GM19240 (cell line): ENCODE measurements around the gene ABCA1.
"Not testable (repeated sequence)": the region's sequence is repeated elsewhere in the genome, so short reads cannot be mapped to it uniquely, and the experiment has no call there.

Source experiments
- DNase-seq: peaks from one replicate; pipeline ENCODE4 v3.0.0; 2011; ENCODE audit warnings: low spot score; ENCODE audit not compliant: insufficient read length

The ABCA1 gene

DNA sequence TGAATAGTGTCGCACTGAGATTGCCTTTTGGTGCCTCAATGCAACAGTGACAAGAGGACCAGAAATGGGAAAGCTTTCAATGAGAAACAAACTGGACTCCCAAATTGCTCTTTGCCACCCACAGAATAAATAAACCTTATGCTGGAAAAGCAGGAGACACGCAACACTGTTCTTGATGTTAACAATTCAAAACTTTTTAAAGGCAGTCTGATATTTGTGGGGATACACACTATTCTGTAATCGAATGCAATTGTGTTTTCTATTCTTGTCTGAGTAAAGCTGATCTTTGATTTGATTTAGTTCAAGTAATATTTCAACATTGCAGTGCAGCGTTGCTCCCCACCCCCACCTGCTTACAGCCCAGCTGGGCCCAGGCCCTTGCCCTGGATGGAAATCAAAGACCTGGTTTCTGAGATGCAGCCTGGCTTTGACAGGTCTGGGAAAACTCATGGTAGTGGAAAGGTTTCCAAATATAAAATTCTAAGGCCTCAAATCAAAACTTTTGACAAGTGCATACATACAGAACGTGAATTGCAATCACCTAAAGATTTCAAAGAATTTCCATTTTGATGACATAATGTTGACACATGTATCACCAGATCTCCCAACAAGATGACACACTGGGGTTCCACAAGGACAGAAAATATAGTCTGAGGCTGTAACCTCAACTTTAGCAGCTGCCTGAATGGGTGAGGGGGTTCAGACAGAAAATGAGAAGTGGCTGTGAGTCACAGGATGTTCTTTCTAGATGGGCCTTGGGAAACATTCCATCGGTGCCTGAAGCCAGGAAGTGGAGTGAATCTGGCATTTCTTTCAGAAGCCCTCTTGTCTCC, 55.1 kb downstream of the ABCA1 start:
- no peak for DNase-seq

DNA sequence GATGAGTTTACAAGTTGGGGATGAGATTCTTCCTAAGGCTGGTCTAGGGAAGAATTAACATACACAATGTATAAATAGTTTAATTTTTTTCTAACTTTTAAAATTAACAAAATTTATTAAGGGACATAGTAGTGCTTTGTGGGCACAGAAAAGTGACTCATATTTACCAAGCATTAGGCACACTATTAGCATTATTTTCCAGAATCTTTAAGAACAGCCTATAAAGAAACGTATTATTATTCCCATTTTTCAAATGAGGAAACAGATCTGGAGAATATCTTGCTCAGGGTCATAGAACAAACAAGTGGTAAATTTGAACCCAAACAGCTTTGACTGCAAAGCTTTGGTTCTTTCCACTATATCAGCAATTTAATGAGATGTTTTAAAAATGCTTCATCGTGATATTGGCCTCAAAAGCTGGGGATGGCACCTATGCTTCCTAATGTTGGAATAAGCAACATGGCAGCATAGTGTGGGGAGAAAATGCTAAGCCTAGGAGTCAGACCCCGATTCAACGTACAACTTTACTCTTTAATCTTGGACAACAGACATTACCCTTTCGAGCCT, 55.9 kb downstream of the ABCA1 start:
- no peak for DNase-seq

DNA sequence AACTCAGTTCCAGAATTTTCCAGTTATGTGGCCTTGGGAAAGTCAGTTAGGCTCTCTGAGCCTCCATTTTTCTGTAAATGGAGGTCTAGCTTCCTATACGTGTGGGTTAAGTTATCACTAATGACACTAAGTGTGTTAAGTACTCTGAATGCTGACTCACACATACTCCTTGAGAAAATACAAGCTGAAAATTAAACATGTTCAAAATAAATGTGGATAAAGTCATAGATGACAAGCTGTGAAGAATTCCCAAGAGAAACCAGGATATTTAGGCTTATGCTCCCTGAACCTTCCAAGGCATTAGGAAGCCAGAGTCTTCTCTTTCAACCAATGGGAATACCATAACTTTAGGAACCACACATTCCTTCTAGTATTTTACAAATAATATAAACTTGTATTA, 58.1 kb downstream of the ABCA1 start:
- DNase-seq, result no peak

DNA sequence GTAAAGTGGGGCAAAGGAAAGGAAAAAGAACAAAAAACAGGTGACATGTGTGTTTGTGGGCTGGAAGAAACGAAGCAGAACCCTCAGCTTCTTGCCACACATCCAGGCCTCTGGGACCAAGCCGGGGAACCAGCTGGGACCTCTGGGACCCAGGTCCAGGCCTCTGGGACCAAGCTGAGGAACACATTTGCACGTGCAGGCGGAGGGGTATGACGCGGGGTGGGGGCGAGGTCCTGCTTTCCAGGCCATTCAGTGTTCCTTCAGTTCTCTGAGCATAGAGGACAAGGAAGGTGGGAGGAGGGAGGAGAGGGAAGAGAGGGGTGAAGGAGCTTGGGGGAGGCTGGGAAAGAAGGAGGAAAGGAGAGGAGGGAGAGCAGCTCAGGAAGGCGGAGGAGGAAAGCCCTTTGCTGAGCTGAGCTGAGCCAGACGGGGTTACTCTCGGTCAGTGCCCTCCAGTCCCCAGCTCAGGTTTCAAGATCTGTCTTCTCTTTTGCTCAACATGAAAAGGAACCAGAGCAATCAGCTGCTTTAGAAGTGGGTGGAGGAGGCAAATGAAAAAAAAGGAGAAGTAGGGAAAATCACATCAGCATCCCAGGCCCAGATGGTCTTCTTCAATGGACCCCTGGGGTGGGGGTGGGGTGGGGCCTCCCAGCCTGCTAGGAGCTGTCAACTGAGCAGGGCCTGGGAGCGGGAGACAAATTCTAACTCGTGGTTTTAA, 59.1 kb downstream of the ABCA1 start:
- peak; percentile 85 for DNase-seq

DNA sequence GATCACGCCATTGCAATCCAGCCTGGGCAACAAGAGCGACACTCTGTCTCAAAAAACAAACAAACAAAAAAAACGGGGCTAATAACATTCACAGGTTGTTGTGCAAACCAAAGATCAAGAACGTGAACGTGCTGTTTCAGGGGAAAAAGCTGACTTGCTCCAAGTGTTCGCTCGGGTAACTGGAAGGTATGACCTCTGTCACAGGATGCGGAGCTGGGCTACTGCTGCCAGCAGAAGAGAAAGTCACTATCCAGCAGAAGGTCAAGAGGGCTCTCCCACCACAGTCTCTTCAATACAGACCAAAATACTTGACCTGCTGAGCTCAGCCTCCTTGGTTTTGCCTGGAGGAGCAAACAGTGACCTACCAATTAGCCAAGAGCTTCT, 59.7 kb downstream of the ABCA1 start:
- no peak for DNase-seq

DNA sequence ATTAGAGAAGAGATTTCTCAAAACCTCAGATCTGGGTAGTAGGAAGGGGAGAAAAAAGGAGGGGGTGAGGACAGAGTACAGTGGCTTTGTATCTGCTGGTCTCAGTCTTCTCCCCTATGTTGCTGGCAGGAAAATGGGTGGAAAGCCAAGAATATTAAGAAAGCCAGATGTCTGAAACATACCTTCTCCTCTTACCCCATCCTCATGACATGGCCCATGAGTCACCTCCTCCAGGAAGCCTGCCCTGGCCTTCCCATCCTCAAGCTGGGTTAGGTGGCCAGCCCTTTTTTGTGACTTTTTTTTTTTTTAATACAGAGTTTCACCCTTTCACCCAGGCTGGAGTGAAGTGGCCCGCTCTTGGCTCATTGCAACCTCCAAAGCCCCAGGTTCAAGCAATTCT, 61.8 kb downstream of the ABCA1 start:
- DNase-seq, result no peak

DNA sequence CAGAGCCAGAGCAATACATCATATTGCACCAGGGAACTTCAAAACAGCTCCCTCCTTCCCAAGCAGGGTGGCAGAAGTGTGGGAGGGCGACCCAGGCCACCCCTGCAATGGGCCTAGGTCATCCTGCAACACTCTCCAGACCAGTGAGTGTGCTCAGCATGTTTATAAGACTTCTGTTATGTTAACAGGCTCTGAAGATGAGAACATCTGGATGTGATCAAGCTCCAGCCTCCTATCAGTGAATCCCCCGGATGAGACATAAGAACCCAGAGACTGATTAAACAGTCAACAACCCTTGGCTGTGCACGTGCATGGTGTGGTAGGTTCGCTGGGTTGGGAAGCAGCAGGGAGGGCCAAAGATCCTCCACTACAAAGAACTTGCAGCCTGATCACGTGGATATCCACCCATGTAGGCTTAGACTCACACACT, 63.3 kb downstream of the ABCA1 start:
- DNase-seq, result no peak

DNA sequence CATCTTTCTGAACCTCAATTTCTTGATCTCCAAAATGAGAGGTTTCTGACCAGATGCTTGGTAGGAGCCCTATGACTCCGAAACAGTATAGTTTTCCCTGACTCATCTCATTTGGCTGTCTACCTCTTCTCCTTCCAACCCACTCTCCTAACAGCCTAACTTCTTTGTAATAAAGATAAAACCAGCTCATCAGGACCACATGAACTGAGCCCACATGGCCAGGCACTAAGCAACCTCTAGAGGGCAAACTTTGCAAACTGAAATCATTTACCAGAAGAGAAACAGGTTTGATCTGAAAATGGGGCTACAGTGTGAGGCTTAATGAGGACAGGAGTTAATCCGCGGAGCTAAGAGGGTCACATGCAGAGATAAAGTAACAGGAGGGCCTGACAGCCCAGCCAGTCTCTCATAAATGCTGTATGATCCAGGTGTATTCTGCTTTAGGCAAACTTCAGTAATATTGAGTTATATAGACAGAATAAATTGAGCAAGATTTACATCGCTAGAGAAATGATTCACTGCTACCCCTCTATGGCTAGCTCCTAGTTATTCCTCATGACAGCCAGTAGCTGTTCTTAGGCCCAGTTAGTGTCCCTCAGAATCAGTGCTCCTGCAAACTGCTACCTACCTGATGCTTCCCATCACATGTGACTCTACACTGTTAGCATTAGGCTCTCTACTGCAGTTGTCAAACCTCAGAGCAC, 64.6 kb downstream of the ABCA1 start:
- peak; percentile 50 for DNase-seq

DNA sequence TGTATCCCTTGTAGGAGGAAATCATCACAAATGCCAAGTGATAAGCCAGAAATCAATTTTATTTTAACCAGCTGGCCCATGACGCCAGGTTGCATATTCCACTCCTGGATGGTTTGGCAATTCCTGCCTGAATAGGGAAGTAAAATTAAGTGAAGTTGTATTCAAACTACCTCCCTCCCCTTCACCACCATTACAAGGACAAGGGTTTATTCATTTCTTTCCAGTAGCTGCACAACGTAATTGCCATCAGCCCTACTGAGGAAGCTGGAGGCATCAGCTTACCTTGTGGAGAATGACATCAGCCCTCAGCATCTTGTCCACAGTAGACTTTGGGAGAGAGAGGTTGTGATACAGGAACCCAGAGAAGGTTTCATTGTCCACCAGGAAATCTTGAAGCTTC, 66.6 kb downstream of the ABCA1 start:
- no peak for DNase-seq

DNA sequence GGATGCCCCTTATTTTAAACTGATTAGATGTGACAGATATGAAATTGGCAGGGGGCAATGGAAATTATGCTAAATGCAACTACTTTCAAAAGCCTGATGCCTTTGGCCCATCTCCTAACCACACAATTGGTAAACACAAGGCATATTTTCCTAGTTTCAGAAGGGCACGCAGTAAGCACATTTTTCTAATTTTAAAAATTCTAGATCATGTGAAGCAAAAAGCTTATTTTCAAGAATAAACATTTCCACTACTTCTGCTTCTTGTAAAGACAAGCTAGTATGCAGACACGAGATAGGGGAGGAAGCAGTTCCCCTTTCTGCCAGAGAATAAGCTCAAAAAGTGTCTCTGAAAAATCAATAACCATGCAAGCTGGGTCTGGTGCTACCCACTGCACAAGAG, 67.7 kb downstream of the ABCA1 start:
- DNase-seq, result no peak

DNA sequence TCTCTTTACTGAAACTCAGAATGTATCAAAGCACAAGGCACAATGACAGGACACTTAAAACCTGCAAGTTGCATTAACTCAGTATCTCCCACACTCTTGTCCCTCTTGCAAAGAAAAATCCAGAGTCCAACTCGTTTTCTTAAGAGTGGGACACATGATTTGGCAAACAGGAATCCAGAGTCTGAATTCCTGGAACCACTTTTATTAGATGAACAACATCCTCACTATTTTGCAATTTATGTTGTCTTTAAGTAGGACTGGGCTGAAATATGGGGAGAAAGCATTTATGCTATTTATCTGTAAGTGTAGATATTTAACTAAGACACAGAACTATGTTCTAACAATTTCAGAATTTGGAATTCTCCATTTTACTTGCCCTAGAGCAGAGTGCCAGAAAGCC, 69.1 kb downstream of the ABCA1 start:
- no peak for DNase-seq

DNA sequence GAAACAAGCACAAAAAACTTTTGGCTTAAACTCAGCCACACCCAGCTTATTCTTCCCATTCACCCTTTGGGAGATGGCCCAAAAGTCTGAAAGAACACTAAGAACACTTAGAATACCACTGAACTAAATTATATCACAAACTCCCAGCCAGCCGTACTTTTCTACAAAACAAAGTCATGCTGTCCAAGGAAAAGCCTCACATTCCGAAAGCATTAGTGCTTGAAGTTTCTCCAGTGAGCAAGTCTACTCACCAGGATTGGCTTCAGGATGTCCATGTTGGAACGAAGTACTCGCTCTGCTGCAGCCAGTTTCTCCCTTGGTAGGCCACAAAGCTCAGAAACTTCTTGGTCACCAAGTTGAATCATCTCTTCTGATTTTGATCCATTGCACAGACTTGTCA, 69.7 kb downstream of the ABCA1 start:
- no peak for DNase-seq

DNA sequence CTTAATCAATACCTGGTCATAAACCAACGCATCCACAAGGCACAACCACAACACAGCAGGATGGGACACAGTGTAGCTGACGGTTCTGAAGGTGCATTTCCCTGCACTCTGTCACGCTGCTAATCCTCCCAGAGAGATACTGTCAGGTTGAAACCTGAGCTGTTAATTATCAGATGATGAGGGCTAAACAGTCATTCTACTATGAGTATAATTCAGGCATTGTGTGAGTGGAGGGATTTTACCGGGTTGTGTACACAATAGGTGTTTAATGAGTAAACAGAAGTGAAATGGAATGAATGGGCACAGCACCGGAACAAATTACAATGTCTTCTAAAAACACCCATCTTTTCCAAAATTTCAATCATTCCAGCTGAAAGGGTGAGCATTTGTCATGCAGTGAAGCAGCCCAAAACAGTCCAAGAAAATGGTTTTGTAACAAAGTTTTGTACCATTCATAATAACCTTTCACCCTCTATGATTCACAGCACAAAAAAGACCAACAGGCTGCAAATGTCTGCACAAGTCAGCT, 71.5 kb downstream of the ABCA1 start:
- DNase-seq, result no peak

DNA sequence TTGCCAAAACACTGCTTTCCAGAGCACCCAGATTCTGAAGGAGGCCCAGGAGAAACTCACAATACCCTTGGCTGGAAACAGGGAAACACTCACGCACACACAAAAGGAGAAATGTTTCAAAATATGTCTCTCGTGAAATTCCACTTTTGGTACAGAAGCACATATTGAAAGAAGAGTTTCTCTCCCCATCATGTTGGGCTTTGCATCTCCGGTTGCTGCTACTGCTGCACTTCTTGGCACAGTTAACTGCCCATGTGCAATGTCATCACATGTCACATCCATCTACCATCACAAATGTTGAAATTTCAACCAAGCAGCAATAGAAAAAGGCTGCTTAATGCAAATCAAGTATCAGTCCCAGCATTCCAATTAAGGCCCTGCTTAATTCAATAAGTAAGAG, 72.1 kb downstream of the ABCA1 start:
- DNase-seq, result no peak

DNA sequence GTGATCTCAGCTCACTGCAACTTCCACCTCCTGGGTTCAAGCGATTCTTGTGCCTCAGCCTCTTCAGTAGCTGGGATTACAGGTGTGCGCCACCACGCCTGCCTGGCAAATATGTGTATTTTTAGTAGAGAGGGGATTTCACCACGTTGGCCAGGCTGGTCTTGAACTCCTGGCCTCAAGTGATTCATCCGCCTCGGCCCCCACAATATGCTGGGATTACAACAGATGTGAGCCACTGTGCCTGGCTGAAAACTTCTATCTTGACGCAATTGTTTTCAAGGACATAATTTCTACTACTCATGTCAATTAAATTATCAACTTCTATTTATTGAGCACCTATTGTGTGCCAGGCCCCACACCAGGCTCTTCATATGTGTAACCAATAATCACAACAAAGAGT, 72.7 kb downstream of the ABCA1 start:
- DNase-seq, result not testable (repeated sequence)

DNA sequence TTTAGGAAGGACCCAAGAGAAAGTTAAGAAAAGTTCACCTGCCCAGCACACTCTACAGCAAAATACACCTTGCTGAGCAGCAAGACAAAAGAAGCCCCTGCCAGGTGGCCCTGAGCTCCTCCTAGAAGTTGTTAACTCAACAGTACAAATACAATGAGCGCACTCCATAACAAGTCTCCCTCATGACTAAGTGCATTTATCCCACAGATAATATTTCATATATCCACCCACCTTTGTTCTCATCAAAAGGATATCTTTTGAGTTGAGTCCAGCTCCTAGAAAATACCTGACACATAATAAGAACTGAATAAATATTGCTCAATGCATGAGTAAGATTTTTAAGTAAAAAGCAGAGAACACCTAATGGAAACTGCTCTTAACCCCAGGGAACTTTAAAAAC, 73.3 kb downstream of the ABCA1 start:
- no peak for DNase-seq

DNA sequence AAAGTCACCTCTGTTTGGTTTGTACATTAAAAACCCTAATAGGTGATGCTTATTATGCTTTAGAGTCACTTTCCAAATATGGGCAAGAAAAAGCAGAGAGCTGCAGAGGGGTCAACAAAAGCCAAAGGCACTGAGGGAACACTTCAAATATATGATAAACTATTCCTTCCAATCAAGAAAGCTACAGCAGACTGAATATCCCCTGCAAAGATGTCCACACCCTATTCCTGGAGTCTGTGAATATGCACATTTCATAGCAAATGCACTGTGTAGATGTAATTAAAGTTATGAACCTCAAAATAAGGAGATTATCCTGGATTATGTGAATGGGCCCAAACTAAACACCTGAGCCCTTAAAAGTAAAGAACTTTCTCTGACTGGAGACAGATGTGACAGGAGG, 74.3 kb downstream of the ABCA1 start:
- DNase-seq, result no peak

DNA sequence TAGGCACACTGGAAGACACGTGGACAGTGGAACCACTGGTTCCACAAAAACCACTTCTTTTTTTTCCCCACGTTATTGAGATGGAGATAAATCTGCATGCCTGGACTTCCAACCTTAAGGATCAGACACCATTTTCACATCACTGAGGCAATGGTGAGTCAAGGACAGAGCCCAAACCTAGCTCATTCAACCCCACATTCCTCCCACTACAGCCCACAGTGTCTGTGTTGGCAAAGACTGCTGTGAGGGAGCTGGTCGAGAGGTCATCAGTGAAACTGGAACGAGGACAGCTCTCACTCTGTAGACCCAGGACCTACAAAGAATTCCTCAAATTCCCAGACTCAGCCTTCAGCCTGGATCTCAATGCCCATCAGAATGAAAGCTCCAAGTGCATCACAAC, 74.8 kb downstream of the ABCA1 start:
- DNase-seq, result no peak

DNA sequence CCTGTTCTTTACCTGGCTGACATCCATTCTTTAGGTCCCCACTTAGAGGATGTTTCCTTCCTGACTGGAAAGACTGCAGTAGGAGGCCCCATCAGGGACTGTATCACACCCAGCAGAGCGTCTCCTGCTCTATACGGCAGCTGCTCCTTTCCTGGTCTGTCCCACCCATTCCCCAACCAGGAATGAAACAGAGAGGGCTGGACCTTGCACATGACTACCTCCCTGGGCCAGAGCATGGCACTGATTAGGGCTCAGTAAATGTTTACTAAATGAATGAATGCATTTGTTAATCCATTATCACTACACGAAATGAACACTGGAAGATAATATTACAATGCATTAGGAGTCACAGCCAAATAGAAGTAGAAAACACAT, 76.4 kb downstream of the ABCA1 start:
- no peak for DNase-seq

DNA sequence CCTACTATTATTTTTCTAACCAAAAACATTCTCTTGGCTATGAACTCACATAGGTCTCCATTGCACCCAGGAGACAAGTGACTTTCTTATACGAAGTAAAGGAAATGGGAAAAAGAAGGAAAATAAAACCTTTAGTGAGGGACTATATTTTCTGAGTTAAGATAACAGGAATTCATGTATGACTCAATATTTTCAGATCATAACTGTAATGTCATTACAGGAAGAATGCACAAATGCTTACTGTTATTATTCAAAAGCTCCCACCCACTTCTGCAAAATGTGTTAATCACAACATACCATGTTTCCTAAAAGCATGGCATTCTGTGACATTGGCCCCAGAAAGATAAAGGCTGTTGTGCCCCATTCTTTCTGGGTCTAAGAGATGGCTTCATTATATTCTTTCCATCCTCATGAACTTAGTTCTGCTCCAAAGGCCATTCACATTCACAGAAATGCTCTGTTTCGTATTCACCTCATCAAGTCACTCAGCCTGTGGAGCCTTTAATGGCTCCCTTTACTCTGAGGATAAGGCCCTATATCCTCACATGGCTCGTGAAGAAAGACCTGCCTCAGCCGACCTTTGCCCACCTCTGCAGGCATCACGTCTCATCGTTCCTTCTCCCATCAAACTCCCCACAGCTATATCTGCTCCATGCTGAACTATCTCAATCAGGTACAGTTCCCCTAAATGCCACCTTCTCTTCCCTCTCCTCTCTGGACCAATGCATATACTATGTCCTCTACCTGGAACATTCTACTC, 77.0 kb downstream of the ABCA1 start:
- no peak for DNase-seq

DNA sequence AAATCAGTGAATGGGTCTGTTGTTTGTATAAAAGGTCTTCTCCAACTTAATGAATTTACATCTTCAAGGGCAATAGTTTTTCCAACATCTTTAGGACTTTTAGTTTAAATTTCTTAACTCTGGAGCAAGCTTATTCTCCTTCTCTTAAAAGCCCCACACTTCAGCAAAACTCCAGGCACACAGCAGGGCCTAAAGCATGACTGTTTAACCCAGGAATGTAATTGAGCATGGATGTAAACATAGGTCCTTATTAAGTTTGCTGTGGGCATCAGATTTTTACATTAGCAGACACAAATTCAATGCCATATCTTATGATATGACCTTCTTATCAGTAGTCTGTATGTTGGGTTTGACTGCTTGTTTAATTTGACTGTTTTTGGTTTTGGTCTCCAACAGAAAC, 78.9 kb downstream of the ABCA1 start:
- no peak for DNase-seq
